AG08396 (cell line): ENCODE measurements around the gene CPLX1.

Experiments used
- DNase-seq: peaks from one replicate; pipeline ENCODE4 v3.0.0; 2012; ENCODE audit warnings: low spot score, mixed read lengths

CPLX1 gene

DNA sequence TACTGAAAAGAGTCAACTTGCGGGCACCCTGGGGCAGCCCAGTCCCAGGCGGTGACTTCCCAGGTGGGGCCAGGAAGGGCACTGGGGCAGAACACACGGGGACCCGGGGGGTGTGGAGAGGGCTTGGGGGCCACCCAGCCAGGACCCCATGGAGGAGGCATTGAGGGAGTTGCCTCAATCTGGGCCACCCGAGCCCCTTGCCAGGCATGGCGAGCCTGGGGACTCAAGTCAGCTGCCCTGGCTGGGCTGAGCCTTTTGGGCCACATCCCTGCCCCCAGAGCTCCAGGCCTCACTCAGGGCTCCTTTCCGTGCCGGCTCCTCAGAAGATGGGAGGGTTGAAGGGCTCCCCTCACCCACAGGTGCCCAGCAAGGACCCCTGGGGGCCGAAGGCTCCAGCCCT is 6.6 kb upstream of the CPLX1 start:
- no peak for DNase-seq

DNA sequence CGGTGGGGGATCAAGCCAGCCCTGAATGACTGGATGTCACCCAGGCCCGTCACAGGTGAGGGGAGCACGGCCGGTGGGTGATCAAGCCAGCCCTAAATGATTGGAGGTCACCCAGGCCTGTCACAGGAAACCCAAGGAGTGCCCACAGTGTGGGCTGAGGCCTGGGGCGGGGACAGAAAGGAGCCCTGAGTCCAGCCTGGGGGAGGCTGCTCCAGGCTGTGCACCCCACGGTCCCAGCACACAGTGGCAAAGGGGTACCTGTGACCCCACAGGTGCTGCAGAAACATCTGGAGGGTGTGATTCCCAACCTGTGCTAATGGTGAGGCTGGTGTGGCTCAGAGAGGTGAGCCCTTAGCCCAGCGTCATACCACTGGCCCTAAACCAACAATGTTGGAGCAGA is 6.2 kb upstream of the CPLX1 start:
- DNase-seq: no peak

DNA sequence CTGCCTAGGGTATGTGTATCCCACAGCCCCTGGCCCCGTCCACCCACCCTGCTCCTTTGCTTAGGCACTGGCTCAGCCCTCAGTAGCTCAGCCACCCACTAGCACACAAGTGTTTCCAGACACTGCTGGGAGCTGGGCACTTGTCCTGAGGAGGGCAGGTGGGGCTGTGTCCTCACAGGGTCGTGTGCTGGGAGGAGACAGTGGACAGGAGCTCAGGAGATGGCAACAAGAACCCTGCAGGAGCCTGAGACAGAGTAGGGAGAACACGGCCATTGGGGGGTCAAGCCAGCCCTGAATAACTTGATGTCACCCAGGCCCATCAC is 5.5 kb upstream of the CPLX1 start:
- DNase-seq: no peak

DNA sequence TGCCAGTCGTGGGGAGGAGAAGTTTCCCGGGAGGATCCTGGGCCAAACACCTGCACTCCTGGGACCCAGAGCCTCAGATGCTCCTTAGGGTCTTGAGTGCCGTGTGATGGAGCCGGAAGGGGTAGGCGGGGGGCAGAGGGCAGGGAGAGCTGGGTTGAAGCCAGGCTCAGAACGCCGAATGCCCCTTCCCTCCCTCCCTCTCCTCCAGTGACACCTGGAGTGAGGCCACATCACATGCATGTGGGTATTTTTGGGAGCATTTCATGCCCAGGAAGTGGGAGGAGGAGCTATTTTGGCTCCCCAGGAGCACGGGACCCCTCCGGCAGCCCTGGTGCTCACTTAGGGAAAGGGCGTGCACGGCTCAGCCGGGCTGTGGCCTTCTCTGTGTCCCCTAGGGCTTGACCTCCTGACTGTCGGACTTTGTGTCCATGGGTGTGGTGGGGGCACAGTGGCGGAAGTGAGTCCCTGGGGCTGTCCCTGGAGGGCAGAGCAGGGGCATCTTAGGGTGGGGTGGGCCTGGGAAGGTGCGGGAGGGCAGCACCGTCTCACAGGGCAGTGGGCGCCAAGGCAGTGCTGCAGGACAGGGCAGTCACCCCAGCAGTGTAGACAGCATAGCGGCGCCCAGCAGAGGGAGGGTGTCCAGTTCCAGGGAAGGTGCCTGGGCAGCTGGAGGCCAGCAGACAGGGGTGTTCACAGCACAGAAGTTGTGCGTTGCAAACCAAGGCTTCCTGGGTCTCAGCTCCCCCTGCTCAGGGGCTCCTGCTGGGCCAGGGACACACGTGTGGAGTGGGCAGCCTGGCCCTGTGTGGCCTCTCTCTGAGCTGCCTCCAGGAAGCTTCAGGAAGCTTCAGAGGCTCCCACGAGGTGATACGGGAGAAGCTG is 4.9 kb upstream of the CPLX1 start:
- no peak for DNase-seq

DNA sequence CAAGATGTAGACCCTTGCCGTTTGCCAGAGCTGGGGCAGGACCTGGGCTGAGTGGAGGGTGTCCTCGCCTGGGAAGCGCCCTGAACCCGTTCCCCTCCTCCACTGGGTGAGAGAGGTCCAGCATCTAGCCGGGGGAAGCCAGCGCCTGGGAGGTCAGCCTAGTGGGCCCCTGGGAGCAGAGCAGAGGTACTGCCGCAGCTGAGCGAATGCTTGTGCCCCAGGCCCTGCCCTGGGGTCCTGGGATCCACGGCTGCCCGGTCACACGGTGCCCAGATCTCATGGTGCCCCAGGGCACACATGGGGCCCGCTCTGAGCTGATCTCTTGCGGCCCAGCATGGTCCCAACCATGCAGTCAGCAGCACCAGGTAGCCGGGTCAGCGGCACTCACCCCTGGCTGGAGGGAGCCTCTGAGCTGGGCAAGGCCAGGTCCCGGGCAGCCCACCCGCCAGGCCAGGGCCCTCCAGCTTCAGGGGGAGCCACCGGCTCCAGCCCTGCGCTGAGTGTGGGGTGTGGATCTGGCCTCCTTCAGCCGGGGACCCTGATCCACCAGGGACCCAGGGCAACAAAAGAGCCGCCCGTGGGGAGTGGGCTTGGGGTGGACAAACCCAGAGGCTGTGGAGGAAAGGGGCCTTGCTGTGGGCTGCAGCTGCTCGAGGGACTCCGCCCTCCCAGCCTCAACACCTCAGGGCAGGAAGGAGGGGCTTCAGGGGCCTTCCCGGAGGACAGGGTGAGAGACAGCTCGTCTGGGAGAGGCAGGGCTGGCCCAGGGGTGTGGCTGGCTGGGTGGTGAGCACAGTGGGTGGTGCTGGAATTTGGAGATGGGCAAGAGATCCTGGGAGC is 4.1 kb upstream of the CPLX1 start:
- DNase-seq: no peak

DNA sequence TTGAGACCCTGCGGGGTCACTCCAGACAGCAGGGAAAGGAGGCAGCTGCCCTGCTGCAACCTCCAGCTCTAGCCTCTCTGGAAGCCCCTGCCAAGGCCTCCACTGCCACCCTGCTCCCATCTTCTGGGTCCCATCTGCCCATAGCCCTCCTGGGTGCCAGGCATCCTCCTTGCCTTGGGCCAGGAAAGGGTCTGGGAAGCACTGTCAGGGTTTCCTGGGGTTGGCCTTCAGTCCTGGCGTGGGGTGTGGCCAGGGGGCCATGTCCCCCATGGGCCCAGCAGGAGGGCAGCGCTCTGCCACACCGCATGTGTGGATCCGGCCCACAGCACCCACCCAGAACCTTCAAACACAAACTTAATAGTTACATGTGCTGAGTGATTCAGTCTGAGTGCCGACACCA is 3.4 kb upstream of the CPLX1 start:
- no peak for DNase-seq

DNA sequence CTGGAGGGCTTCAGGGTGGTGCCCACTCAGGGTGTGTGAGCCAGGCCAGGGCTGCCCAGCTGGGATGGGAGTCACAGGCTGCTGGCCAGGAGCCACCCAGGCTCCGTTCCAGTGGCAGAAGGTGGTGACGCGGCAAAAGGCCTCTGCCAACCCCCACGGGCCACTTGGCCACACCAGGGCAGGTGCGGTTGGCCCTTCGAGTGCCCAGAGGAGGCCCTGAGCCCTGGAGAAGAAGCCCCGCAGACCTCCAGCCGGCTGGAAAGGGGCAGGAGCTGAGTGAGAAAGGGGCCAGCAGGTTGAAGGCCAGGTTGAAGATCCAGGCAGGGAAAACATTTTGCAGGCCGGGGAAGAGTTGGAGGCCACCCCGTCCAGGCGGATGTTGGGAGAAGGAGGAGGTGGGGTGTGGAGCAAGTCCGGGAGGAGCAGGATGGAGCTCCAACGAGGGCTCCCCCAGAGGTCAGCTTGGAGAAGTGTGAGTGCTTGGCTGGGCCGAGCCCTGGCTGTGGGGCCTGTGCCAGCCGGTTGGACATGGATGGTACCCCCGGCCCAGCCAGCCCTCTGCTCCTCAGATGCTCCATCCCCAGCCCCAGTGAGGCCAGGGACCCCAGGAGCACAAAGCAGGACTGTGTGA is 2.8 kb upstream of the CPLX1 start:
- peak; percentile 68 for DNase-seq

DNA sequence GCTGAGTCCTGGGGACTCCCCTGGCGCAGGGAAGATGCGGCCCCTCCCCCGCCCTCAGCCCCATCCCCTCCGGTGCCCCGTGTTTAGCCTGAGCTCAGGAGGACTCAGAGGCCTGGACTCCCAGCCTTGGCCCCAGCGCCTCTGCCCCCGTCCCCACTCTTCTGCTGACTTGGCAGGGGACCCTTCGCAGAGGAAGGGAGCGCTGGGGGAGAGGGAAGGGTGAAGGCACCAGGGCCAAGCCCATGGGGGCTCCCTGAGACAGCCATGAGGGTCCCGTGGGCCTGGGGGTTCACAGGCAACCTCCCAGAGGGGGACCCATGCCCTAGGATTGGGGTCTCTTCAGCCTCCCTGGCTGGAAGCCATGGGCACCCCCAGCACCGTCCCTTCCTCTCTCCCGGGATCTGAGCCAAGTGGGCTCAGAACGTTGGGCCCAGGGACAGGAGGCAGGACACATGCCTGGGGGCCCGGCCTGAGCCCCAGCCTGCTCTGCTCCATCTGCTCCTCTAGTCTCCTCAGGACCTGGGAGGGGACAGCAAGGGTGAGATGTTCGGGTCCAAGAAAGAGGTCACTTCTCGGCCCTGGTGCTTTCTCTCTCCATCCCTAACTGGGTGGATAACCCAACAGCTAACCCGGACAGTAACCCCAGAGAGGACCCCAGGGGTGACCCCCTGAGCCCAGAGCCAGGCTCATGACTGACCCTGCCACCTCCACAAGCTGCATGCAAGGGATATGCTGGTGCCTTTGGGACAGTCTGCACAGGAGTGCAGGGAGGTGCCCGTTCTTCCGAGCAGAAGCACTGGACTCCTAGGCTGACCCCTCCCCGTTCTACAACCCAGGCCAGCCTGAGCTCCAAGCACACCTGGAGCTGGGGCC is 1.5 kb upstream of the CPLX1 start:
- DNase-seq: no peak

DNA sequence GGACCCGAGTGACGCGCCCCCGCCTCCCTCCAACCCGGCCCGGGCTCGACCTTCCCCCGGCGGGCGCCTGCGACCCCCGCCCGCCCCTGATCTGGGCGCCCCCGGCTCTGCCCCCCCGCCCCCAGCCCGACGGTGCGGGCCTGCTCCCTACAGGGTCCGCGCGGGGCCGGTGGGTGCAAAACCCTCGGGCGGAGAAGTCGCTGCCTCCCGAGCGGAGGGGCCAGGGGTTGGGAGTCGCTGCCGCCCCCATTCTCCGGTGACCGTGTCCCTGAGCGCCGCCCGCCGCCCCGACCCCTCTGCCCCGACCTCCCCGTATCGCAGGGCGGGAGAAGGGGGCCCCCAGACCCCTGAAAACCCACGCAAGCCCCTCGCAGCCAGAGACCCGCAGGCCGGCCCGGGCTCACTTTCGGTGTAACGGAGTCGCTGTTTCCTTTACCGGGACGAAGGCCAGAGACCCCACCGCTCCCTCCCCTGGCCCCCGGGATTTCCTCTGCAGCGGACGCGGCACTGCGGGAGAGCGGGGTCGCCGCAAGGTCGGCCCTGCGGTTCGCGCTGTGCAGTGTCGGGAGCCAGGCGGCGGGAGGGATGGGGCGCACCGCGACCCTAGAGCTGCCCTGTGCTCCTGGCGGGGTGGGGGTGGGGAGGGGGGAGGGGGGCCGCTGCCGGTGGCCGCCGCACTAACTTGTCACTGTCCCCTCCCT is 729 bp upstream of the CPLX1 start:
- DNase-seq: no peak

DNA sequence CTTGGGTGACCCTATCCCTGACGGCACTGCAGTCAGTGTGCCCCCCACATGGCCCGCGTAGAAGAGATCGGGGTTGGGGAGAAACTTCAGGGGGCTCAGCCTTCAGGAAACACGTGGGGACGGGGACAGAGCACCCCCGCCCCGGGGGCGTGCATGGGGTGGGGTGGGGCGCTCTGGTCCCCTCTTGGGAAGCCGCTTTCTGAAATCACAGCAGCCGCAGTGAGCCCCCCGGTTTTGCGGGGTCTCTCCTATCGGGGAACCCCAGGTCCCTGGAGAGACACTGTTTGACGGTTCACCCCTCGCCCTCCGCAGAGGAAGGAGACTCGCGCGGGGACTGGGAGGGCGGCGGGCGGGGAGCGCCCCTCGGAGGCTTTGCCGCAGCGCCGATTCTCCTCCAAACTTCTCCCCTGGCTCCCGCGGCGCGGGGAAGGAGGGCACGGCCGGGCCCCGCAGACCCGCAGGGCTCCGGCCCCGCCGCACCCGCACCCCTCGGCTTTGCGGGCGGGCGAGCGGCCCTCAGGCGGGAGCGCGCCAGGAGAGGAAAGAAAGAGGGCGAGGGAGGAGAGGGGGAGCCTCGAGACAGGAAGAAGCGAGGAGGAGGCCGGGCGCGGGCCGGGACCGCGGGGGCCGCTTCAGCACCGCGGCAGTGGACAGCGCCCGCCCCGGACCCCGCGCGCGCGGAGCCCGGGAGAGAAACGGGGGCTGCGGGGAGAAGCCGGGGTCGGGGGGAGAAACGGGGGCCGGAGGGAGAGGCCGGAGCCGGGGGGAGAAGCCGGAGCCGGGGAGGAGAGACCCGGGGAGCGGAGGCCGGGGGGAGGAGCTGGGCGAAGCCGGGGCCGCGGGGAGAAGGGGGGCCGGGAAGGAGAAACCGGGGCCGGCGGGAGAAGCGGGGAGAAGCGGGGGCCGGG is 612 bp downstream of the CPLX1 start:
- peak; percentile 85 for DNase-seq

DNA sequence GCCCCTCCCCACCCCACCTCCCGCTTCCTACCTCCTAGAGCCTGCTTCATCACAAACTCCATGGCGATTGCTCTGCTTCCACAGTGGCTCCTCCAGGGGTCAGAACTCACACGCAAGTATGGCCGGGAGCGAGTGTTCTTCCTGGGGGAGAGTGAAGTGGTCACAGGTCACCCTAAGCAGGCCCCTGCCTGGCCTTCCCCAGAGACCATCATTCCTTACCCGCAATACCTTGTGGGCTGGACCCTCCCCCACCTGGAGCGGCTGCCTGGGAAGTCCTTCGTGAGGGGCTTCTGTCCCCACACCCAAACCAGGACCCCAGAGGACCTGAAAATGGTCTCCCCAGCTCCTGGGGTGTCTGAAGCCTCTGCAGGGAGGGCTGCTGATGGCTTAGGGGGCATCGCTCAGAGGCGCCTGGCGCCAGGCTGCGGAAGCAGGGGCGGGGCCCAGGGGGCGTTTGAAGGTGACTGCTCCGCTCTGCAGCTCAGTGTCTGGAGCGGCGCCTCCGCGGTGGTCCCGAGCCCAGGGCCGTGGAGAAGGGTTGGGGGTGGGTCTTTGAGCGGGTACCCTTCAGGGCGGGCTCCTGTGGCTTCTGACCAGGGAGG is 1.4 kb downstream of the CPLX1 start:
- no peak for DNase-seq

DNA sequence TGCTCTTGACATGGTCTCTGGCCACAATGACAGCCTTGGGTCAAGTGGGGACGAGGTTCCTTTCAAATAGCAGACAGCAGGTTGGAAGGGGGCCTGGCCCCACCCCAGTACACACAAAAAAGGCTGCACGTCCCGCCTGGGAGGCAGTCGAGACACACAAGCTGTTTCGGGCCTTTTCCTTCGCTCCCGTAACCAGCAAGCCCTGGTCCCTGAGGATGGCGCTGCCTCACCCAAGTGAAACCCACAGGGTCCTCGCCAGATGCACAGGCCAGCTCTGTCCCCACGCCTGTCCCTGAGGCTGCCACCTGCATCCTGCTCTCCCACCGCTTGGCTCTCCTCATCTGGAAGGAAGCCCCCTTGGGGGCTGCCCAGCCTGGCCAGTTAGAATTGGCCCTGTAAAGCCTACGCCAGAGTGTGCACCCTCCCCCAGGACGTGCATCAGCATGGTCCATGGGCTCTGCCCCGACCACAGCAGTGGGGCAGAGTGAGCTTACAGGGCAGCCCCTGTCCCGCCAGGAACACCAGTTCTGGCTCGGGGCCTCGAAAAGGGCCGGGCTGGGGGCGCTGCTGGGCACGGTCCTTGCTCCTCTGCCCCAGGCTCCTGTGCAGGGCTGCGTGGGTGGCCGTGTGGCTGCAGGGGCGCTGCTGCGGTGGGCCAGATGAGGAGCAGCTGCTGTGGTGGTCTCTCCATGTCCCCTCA is 2.0 kb downstream of the CPLX1 start:
- no peak for DNase-seq

DNA sequence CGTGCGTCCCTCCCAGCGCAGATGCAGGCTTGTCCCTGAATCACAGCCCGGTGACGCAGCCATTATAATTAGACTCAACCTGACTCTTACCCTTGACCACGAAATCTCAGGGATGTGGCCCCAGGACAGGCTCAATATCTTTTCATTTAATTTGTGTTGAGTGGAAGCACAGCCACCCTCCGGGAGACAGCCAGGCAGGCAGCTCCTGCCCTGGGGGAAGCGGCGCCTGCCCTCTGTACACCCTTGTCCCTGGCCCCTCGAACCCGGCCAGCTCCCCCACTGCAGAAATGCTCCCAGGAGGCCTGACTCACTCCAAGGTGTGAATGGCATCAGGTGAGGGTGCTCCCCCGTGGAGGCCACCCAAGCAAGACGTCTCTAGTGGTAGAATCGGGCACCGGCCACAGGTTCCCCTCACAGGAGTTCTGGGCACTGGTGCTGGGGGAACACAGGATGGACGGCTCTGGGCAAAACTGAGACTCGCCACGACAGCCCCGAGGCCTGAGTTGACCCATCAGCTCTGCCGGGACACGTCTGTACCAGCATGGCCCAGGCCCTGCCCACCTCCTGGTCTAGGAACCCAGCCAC is 2.7 kb downstream of the CPLX1 start:
- DNase-seq: no peak

DNA sequence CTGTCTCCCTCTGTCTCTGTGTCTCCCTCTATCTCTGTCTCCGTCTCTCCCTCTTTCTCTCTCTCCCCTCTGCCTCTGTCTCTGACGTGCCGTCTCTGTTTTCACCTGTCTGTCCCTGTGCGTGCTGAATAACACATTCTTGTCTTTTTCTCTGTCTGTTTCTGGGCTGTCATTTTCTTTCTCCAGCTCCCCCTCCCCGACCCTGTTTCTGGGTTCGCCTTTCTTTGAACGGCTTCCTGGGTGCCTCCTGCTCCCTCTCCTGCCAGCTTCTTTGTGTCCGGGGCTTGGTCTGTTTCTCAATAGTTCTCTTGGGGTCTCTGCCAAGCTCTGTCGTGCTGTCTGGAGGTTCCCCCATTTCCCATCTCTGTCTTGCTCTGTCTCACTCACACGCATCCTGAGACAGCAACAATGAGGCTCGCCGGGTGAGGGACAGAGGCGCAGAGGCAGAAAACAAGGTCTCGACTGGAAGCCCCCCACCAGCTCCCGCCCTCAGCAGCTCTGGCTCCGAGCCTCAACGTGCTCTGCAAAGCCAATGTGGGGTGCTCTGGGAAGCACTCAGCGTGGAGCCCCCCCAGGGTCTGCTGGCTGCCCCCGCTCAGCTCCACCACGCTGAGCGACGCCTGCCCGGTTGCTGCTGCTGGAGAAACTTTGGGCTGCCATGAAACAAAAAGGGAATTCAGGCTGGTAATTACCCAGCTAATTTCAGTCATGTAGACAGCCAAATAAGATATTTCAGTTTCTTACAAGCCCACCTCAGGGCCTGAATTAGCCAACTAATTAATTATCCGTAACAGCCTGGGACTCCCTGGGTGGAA is 3.4 kb downstream of the CPLX1 start:
- no peak for DNase-seq

DNA sequence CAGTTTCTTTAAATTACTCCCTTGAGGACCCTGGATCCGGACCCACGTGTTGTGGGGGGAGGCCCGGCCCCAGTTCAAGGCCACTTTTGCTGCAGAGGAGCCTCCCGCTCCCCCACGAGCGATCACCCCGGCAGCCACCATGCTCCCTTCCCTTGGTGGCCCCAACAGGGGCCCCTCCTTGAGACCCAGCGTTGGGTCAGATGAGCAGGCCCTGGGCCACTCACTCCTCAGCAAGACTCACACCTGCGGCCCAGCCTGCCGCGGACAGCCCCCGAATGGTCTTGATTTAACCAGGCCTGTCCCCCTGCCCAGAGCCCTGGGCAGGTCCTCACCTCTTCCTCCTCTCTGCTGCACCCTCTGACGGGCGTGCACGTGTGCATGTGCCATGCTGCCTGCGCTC is 4.3 kb downstream of the CPLX1 start:
- no peak for DNase-seq

DNA sequence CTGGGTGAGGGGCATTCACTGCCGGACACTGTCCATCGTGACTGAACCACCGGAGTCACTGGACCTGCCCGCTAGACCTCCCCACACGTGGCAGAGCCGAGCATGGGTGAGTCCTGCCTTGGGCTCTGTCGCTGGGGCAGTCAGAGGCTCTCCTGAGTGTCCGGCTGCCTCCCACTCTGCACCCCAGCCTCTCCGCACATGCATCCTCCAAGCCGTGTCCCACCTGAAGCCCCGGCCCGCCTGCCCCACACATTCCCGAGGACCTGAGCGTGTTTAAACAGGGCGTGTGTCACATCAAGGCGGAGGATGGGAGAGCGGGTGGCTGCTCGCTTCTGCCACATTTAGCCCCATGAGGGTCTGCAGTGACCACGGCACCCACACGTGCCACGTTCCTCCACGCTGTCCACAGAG is 4.7 kb downstream of the CPLX1 start:
- DNase-seq: no peak

DNA sequence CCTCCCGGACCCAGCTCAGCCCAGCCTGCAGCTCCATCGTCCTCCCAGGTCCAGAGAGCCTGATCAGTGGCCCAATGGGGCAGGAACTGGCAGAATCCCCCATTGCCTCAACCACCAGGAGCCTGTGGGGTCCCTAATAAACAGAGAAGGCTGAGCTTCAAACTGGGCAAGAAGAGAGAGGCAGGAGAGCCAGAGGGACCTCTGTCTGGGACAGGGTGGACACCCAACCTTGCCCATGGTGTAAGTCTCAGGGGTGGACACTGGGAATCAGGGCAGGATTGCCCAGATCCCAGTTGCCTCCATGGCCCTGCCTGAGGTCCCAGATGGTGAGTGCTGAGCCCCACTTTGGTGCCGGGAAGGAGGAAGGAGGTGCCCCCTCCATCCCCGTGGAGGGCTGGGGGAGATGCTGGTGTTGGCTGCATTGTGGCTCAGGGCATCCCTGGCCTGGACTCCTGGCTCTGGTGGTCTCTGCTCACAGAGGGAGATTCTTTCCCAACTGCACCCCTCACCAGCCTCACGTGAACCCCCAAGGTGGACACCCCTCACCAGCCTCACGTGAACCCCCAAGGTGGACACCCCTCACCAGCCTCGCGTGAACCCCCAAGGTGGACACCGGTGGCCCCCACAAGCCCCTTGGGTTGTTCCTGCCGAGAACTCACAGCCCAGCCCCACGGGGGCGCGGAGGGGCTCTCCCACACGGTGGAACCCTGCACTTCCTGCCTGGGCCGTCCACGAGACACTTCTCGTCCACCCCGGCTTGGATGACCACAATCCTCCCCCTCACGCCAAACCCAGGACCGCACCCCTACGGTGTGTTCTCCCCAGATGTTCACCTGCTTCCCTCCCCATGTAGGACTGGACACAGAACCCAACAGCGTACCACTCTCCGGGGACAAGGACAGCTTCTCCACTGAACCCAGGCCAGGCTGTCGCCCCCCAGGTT is 5.4 kb downstream of the CPLX1 start:
- no peak for DNase-seq
